Suprapubic skin (tissue), 4 donors: ENCODE results near the gene ZNF385A. TPM values are rescaled to one million over a fixed set of nuclear protein-coding genes. Genes with fewer than 3 reads are reported as not detected.

Source experiments
- DNase-seq, 2 donors: peaks; one replicate each; pipeline ENCODE4 v3.0.0-alpha.2; 2019; ENCODE audit warnings: low spot score in 2 of 2
- H3K27ac ChIP-seq: fragments of 200-600 bp; sonication (generic); one replicate; pipeline ENCODE4 v1.5.1; 2019
- H3K27me3 ChIP-seq: fragments of 200-600 bp; sonication (generic); one replicate; pipeline ENCODE4 v1.5.1; 2019
- H3K36me3 ChIP-seq: fragments of 200-600 bp; sonication (generic); one replicate; pipeline ENCODE4 v1.5.1; 2019
- H3K4me1 ChIP-seq: fragments of 200-600 bp; sonication (generic); one replicate; pipeline ENCODE4 v1.5.1; 2019
- H3K4me3 ChIP-seq: fragments of 200-600 bp; sonication (generic); one replicate; pipeline ENCODE4 v1.5.1; 2019; ENCODE audit warnings: mild to moderate bottlenecking
- H3K9me3 ChIP-seq: fragments of 200-600 bp; sonication (generic); one replicate; pipeline ENCODE4 v1.5.1; 2019
- EP300 ChIP-seq: sonication (generic); formaldehyde crosslinking; IDR thresholded peaks from one replicate; pipeline ENCODE4 v1.6.1; 2017; ENCODE audit warnings: antibody characterized with exemption
- POLR2A ChIP-seq, 2 donors: fragments of 450-650 bp; IDR thresholded peaks; one replicate each; pipeline ENCODE4 v1.6.1; 2017; ENCODE audit warnings: antibody characterized with exemption in 2 of 2, mild to moderate bottlenecking in 2 of 2, moderate library complexity in 2 of 2
- POLR2AphosphoS5 ChIP-seq, 3 donors: sonication (generic); formaldehyde crosslinking; IDR thresholded peaks; one replicate each; pipeline ENCODE4 v1.6.1; 2017; ENCODE audit warnings: antibody characterized with exemption in 3 of 3
- WGBS: methylation state at CpG from one replicate; pipeline ENCODE4 v1.1.5; 2018; 5-methylcytosine and 5-hydroxymethylcytosine counted together
- total RNA-seq, 4 donors: library from RNA; depleted of rRNA; stranded (reverse); fragments of >200 nt; gene quantifications; one replicate each; pipeline ENCODE4 v1.1.0, GENCODE V29; 2016
- TF ChIP-seq, protein P1 (sequence below), 2 donors: fragments of 200-600 bp in 1 of 2; fragments of 450-650 bp in 1 of 2; sonication (generic) in 1 of 2; IDR thresholded peaks; one replicate each; pipeline ENCODE4 v1.5.1; 2016 to 2019; ENCODE audit warnings: antibody characterized with exemption in 2 of 2, mild to moderate bottlenecking in 1 of 2, moderate library complexity in 1 of 2

The ZNF385A gene
- total RNA-seq, 4 donors from 2014 or later = 99.5 to 134 (median 113) TPM

DNA sequence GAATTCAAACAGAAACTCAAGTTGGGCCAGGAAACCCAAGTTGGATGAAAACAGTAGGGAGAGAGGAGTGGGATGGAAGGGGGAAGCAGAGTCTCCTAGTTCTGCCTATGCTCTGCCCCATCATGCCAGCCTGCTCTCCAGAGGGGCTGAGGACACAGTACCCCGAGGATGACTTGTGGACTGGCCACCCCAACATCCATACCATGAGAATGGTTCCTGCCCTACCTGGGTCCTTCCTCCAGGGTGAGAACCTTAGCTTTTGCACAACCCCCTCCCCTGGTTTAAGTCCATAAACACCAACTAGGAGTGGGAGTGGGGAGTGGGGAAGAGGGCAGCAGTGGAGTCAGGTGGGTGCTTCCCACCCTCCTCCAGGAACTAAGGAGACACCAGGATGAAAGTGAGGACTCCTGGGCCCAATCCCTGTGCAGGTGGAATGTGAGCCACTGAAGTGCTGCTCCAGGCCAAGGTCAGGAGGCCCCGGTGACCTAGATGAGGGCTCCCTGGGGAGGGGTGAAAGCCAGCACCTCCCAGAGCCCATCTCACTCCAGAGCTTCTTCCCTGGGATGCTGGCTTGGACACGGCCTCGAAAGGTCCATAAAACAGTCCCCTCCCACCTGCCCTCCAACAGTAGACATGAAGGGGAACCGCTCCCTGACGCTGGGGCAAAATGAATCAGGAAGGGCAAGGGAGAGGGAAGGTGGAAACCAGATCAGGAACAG, 6.6 kb downstream of the ZNF385A start:
- peak overlapping the region; percentile 45 for H3K4me3 ChIP-seq
- H3K9me3 ChIP-seq = no peaks in the 10 kb centered on the region
- peaks cover 77% of the 10 kb centered on the region for H3K4me1 ChIP-seq
- DNase-seq = no peak
- TF ChIP-seq, protein P1, sequence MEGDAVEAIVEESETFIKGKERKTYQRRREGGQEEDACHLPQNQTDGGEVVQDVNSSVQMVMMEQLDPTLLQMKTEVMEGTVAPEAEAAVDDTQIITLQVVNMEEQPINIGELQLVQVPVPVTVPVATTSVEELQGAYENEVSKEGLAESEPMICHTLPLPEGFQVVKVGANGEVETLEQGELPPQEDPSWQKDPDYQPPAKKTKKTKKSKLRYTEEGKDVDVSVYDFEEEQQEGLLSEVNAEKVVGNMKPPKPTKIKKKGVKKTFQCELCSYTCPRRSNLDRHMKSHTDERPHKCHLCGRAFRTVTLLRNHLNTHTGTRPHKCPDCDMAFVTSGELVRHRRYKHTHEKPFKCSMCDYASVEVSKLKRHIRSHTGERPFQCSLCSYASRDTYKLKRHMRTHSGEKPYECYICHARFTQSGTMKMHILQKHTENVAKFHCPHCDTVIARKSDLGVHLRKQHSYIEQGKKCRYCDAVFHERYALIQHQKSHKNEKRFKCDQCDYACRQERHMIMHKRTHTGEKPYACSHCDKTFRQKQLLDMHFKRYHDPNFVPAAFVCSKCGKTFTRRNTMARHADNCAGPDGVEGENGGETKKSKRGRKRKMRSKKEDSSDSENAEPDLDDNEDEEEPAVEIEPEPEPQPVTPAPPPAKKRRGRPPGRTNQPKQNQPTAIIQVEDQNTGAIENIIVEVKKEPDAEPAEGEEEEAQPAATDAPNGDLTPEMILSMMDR (IDR thresholded peaks at IDR 0.05) = no peak
- TF ChIP-seq EP300 (no peak), POLR2AphosphoS5 (IDR thresholded peaks at IDR 0.05) (no peak), POLR2A (IDR thresholded peaks at IDR 0.05) (no peak)
- peaks cover 17% of the 10 kb centered on the region for H3K36me3 ChIP-seq
- WGBS = 61% methylated on average over 6 of the region's 6 CpGs
- H3K27me3 ChIP-seq = no peaks in the 10 kb centered on the region
- H3K27ac ChIP-seq = peak overlapping the region; percentile 66

DNA sequence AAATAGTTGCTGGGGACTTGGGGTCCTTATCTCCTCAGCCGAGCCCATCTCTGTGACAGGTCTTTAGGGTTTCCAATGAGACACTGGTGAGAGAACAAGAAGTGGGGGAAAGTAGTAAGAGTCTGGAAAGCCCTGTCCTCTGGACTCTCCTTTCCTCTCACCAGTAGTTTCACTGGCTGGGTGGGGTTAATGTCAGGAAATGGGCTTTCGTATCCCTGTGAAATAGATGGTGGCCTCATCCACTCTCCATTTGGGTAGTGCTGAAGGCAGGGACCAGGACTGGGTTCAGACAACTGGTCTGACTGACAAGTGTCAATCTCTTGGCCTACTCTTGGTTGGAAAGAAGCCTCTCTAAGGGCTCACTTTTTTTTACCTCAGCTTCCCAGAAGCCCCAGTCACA, 7.5 kb downstream of the ZNF385A start:
- peaks cover 18% of the 10 kb centered on the region for H3K36me3 ChIP-seq
- DNase-seq = no peak
- no peak for TF ChIP-seq POLR2AphosphoS5 (IDR thresholded peaks at IDR 0.05)
- TF ChIP-seq EP300 = no peak
- TF ChIP-seq POLR2A (IDR thresholded peaks at IDR 0.05) = no peak
- TF ChIP-seq, protein P1 (IDR thresholded peaks at IDR 0.05) = no peak
- peak overlapping the region; percentile 63 for H3K27ac ChIP-seq
- no peaks in the 10 kb centered on the region for H3K27me3 ChIP-seq
- H3K4me1 ChIP-seq = peaks cover 76% of the 10 kb centered on the region
- H3K4me3 ChIP-seq = no peak overlapping the region
- 52% methylated on average over 2 of the region's 2 CpGs for WGBS
- no peaks in the 10 kb centered on the region for H3K9me3 ChIP-seq

DNA sequence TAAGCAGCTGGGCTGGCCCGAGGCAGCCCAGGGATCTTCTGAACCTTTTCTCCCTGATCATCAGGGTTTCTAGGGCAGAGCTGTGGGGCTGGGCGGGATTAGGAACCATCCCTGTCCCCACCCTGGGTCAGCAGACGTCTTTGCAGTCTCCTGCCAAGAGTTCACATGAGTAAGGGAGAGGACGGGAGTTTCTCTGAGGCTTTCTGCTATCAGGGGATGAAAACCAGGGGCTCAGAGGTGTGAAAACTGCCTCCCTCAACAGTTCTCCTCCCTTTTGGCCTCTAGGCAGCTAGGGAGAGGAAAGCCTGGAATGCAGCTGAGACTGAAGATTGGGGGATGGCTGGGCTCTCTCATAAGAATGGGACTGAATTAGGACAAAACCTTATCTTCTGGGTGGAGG, 7.9 kb downstream of the ZNF385A start:
- no peaks in the 10 kb centered on the region for H3K27me3 ChIP-seq
- no peak overlapping the region for H3K4me3 ChIP-seq
- TF ChIP-seq EP300 = no peak
- no peak for TF ChIP-seq POLR2AphosphoS5 (IDR thresholded peaks at IDR 0.05)
- TF ChIP-seq POLR2A (IDR thresholded peaks at IDR 0.05) = no peak
- TF ChIP-seq, protein P1 (IDR thresholded peaks at IDR 0.05) = no peak
- peaks cover 80% of the 10 kb centered on the region for H3K4me1 ChIP-seq
- peak overlapping the region; percentile 63 for H3K27ac ChIP-seq
- no peak for DNase-seq
- 36% methylated on average over 4 of the region's 4 CpGs for WGBS
- no peaks in the 10 kb centered on the region for H3K9me3 ChIP-seq
- H3K36me3 ChIP-seq = peaks cover 22% of the 10 kb centered on the region

DNA sequence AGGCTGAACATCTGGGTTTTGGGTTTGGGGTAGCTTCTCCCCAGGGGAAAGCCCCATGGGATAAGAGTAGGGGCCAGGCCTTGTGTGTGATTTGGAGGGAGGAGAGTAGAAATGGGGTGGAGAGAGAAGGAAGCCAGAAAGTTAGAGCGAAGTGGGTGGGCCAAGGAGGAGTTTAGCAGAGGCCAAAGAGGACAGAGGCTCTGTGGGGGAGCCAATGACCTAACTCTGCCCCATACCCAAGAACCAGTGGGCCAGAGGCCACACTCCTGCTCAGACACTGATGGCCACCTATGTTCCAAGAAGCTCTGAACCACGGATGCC, 9.3 kb downstream of the ZNF385A start:
- Histone ChIP-seq H3K4me3 (no peak overlapping the region), H3K4me1 (peaks cover 93% of the 10 kb centered on the region), H3K27ac (peak overlapping the region; percentile 63), H3K36me3 (peaks cover 23% of the 10 kb centered on the region), H3K9me3 (no peaks in the 10 kb centered on the region), H3K27me3 (no peaks in the 10 kb centered on the region)
- DNase-seq = no peak
- WGBS = 41% methylated on average over 2 of the region's 2 CpGs
- TF ChIP-seq POLR2AphosphoS5 (IDR thresholded peaks at IDR 0.05) (no peak), POLR2A (IDR thresholded peaks at IDR 0.05) (no peak), EP300 (no peak)
- TF ChIP-seq, protein P1 (IDR thresholded peaks at IDR 0.05) = no peak

DNA sequence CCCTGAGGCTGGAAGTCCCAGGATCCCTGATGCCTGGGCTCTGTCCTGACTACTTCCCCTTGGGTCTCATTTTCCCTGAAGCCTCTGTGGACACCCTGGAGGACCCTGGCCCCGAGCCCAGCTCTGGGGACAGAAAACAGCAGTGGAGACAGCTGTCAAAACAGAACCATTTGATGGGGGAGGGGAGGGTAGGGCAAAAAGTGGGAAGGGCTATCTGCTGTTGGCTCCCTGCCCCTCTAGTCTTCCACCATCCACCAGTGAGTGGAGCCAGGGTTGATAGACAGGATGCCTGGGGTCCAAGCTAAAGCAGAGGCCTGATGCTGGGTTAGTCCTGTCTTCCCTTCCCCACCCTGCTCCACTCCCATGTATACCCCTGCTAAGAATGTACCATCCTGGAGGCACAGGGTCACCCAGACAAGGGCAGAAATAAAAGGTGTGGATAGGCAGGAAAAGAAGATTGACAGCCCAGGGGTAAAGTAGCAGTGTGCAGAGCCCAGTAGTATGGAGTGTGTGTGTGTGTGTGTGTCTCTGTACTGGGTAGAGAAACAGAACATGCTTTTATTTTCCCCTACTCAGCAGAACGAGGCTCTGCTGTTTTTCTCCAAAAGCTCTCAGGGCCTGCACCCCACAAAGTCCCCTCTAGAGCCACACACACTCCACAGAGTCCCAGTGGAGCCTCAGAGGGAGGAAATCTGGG, 9.8 kb downstream of the ZNF385A start:
- peaks cover 93% of the 10 kb centered on the region for H3K4me1 ChIP-seq
- DNase-seq = no peak
- 20% methylated on average over 2 of the region's 2 CpGs for WGBS
- peaks cover 23% of the 10 kb centered on the region for H3K36me3 ChIP-seq
- no peak for TF ChIP-seq EP300
- TF ChIP-seq POLR2A (IDR thresholded peaks at IDR 0.05) = no peak
- TF ChIP-seq POLR2AphosphoS5 (IDR thresholded peaks at IDR 0.05) = no peak
- TF ChIP-seq, protein P1 (IDR thresholded peaks at IDR 0.05) = no peak
- H3K27ac ChIP-seq = peak overlapping the region; percentile 63
- H3K27me3 ChIP-seq = no peaks in the 10 kb centered on the region
- H3K9me3 ChIP-seq = no peaks in the 10 kb centered on the region
- H3K4me3 ChIP-seq = no peak overlapping the region
